Vagina (tissue), 2 donors: Measurements from ENCODE around the gene LRMDA. TPM values are rescaled to one million over a fixed set of nuclear protein-coding genes. Genes with fewer than 3 reads are reported as not detected.

Experiments
- DNase-seq, 2 donors: peaks; one replicate each; pipeline ENCODE4 v3.0.0-alpha.2; 2017; ENCODE audit errors: extremely low spot score in 2 of 2
- H3K27ac ChIP-seq: fragments of 200-600 bp; sonication (generic); one replicate; pipeline ENCODE4 v1.5.1; 2019
- H3K27me3 ChIP-seq: fragments of 200-600 bp; sonication (generic); one replicate; pipeline ENCODE4 v1.5.1; 2019
- H3K36me3 ChIP-seq, 2 donors: fragments of 200-600 bp; sonication (generic); one replicate each; pipeline ENCODE4 v1.5.1; 2017 to 2019
- H3K4me1 ChIP-seq: fragments of 200-600 bp; sonication (generic); one replicate; pipeline ENCODE4 v1.5.1; 2019
- H3K4me3 ChIP-seq, 2 donors: fragments of 200-600 bp; sonication (generic); 1 replicate in 1 of 2; 2 replicates in 1 of 2; pipeline ENCODE4 v1.5.1; 2016 to 2019
- H3K9me3 ChIP-seq: fragments of 200-600 bp; sonication (generic); one replicate; pipeline ENCODE4 v1.5.1; 2019
- POLR2A ChIP-seq, 2 donors: fragments of 450-650 bp; IDR thresholded peaks; one replicate each; pipeline ENCODE4 v1.6.1; 2017; ENCODE audit warnings: antibody characterized with exemption in 2 of 2, mild to moderate bottlenecking in 2 of 2, moderate library complexity in 2 of 2
- POLR2AphosphoS5 ChIP-seq, 2 donors: sonication (generic); formaldehyde crosslinking; IDR thresholded peaks; one replicate each; pipeline ENCODE4 v1.9.0; 2017; ENCODE audit warnings: antibody characterized with exemption in 2 of 2, mild to moderate bottlenecking in 2 of 2, low read depth in 1 of 2; ENCODE audit not compliant: insufficient read depth in 1 of 2
- intact Hi-C: fragments of 100-400 bp; cut with DNase I; formaldehyde crosslinking; loops from one replicate; pipeline ENCODE4 v1.15.1; 2023
- total RNA-seq: library from RNA; depleted of rRNA; stranded (reverse); fragments of >200 nt; gene quantifications from one replicate; pipeline ENCODE4 v1.2.3, GENCODE V29; 2016
- TF ChIP-seq, protein P1 (sequence below), 3 experiments: fragments of 450-650 bp in 2 of 3; fragments of 200-600 bp in 1 of 3; sonication (generic) in 1 of 3; IDR thresholded peaks; one replicate each; pipeline ENCODE4 v1.5.1; 2017 to 2019; ENCODE audit warnings: antibody characterized with exemption in 3 of 3, mild to moderate bottlenecking in 2 of 3, moderate library complexity in 2 of 3

LRMDA gene
- total RNA-seq, 1 donor from 2014 or later = 22.6 TPM

DNA sequence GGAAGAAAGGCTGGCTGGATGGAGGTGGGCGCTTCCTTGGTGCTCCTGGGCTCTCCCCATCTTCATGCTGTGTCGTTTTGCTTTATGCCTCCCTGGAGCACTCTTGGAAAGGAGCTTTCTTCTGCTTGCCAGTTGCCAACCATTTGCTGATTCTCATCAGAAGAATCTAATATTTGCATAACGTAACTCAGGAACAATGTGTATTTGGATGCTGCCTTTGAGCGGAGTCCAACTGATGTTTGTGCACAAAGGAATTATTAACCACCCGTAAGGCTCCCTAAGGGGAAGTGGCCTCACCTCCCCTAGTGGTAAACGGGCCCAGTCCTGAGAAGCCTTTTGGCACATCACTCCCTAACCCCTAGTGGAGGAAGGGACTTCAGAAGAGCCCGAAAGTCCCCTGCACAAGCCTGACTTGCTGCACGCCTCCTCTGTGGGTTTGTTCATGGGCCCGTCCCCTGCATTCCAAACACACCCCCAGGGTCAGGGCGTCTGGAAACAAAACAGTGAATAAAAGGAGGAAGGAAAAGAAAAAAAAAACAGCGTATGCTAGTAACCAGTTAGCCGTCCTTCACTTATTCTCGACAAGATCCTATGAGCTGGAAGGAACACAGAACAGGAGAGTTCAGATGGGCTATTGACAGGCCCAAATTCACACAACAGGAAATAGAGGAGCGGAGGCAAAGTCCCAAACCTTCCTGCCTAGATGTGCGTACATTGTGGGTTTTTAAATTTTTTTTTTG is 602.2 kb downstream of the LRMDA start:
- Histone ChIP-seq H3K36me3 (no peaks in the 10 kb centered on the region), H3K4me1 (peaks cover 17% of the 10 kb centered on the region), H3K4me3 (no peak overlapping the region), H3K27me3 (no peaks in the 10 kb centered on the region), H3K27ac (no peak overlapping the region), H3K9me3 (no peaks in the 10 kb centered on the region)
- no peak for DNase-seq
- intact Hi-C loops = no loop called here
- no peak for TF ChIP-seq POLR2A (IDR thresholded peaks at IDR 0.05)
- no peak for TF ChIP-seq POLR2AphosphoS5 (IDR thresholded peaks at IDR 0.05; ENCODE audit: insufficient read depth in 1 of 2, low read depth in 1 of 2)
- TF ChIP-seq, protein P1, sequence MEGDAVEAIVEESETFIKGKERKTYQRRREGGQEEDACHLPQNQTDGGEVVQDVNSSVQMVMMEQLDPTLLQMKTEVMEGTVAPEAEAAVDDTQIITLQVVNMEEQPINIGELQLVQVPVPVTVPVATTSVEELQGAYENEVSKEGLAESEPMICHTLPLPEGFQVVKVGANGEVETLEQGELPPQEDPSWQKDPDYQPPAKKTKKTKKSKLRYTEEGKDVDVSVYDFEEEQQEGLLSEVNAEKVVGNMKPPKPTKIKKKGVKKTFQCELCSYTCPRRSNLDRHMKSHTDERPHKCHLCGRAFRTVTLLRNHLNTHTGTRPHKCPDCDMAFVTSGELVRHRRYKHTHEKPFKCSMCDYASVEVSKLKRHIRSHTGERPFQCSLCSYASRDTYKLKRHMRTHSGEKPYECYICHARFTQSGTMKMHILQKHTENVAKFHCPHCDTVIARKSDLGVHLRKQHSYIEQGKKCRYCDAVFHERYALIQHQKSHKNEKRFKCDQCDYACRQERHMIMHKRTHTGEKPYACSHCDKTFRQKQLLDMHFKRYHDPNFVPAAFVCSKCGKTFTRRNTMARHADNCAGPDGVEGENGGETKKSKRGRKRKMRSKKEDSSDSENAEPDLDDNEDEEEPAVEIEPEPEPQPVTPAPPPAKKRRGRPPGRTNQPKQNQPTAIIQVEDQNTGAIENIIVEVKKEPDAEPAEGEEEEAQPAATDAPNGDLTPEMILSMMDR (IDR thresholded peaks at IDR 0.05) = no peak

DNA sequence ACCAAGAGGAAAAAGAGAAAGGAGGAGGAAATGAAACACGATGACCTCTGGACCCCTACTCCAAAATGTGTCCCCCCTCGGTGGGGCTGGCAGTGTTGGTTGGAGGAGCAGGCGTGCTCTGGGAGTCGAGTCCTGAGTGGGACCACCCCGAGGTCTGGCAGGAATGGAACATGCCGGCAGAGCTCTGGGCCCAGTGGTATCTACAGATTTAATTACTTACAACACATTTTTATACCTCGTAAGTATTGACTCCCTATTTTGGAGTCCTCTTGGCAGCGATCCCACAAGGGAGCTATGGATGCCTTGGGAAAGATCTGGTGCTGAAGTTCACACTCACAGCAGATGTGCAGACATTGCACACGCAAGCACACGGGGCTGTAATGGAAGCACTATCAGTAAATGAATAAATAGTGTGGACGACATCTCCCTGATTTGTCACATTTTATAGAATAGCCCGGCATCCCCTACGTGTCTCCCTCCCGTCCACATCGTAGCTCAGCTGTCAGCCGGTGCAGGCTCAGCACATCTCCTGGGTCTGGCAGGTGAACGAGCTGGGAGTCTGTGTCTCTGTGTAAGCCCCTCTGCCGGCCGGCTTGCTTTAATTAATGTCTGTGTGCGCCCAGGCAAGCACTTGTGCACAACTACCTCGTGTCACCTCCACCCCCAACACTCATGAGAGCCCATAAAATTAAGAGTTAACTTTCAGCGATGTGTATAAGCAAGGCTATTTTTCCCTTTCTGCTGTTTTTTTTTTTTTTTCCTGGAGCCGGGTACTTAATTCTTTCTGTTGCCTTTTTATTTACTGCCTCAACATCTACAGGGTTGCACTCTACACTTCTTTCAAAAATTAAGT is 603.2 kb downstream of the LRMDA start:
- H3K27ac ChIP-seq = no peak overlapping the region
- no peaks in the 10 kb centered on the region for H3K9me3 ChIP-seq
- H3K4me1 ChIP-seq = peaks cover 17% of the 10 kb centered on the region
- intact Hi-C loops = loop anchor here (5.0 kb wide), 1 partner anchor 637 kb away; no protein-coding TSS in a partner anchor
- H3K4me3 ChIP-seq = no peak overlapping the region
- H3K36me3 ChIP-seq = no peaks in the 10 kb centered on the region
- DNase-seq = no peak
- H3K27me3 ChIP-seq = no peaks in the 10 kb centered on the region
- TF ChIP-seq POLR2AphosphoS5 (IDR thresholded peaks at IDR 0.05; ENCODE audit: insufficient read depth in 1 of 2, low read depth in 1 of 2) (no peak), POLR2A (IDR thresholded peaks at IDR 0.05) (no peak)
- TF ChIP-seq, protein P1 (IDR thresholded peaks at IDR 0.05) = no peak

- intact Hi-C loops = loop anchor here (5.0 kb wide), 1 partner anchor 638 kb away; no protein-coding TSS in a partner anchor
- DNase-seq = no peak
- Histone ChIP-seq H3K27ac (peak overlapping the region; percentile 10), H3K9me3 (no peaks in the 10 kb centered on the region), H3K4me3 (no peak overlapping the region), H3K36me3 (no peaks in the 10 kb centered on the region), H3K4me1 (peaks cover 17% of the 10 kb centered on the region), H3K27me3 (no peaks in the 10 kb centered on the region)
- TF ChIP-seq POLR2AphosphoS5 (IDR thresholded peaks at IDR 0.05; ENCODE audit: insufficient read depth in 1 of 2, low read depth in 1 of 2) = no peak
- TF ChIP-seq, protein P1 (IDR thresholded peaks at IDR 0.05) = no peak
- TF ChIP-seq POLR2A (IDR thresholded peaks at IDR 0.05) = no peak
Measured at GRCh38 chr10:76035206-76036110, 604.0 kb downstream of the LRMDA start.

DNA sequence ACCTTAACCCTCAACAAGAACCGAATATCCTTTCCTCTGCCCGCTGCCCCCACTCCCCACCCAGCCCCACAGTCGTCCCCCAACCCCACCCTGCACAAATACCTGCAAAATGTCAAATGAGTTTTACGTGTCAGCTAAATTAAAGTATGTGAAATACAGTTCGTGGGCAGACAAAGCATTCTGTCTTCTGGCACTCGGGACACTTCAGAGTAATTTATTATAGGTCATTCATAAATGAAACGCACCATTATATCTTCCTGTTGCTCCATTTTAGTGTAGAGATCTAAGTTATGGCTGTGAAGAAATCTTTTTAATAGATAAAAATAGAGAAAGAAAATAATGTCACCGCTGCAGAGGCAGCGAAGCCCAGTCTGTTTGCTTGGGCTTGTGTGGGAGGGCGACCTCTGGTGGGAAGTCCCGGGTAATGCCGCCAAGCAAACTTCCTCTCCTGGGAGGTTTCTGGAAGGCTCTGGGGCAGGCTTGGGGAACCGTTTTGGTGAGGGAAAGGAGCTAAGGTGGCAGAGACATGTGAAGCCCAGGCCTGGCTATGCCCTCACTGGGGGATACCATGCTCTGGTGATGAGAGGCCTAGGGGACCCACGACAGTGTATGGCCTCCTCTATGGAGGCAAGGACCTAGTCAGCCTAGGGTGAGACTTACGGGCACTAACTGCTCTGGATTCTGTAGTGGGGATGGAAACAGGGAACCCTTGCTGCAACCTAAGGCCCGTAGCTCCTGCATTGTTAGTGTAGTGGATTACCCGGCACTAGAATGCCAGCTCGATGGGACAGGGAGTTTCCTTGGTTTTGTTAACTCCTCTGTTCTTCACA is 604.9 kb downstream of the LRMDA start:
- intact Hi-C loops = loop anchor here (5.0 kb wide), 1 partner anchor 639 kb away; no protein-coding TSS in a partner anchor
- Histone ChIP-seq H3K4me3 (no peak overlapping the region), H3K4me1 (peaks cover 17% of the 10 kb centered on the region), H3K27me3 (no peaks in the 10 kb centered on the region), H3K36me3 (no peaks in the 10 kb centered on the region), H3K9me3 (no peaks in the 10 kb centered on the region), H3K27ac (peak overlapping the region; percentile 53)
- DNase-seq = no peak
- TF ChIP-seq POLR2AphosphoS5 (IDR thresholded peaks at IDR 0.05; ENCODE audit: insufficient read depth in 1 of 2, low read depth in 1 of 2) (peak; percentile 33 to 76), POLR2A (IDR thresholded peaks at IDR 0.05) (no peak)
- TF ChIP-seq, protein P1 (IDR thresholded peaks at IDR 0.05) = peak; percentile 72 to 93 (median 88)
